ENCODE results near the gene SLC4A1AP.

SLC4A1AP gene

DNA sequence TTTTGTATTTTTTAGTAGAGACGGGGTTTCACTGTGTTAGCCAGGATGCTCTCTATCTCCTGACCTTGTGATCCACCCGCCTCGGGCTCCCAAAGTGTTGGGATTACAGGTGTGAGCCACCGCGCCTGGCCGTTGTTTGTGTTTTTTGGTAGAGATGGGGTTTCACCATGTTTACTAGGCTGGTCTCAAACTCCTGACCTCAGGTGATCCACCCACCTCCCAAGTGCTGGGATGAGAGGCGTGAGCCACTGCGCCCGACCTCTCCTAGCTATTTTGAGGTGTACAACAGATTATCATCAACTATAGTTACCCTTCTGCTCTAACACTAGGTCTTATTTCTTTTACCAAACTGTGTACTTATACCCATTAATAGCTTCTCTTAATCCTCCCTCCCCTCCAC is 78.9 kb downstream of the SLC4A1AP start:
- TF ChIP-seq, protein P1, sequence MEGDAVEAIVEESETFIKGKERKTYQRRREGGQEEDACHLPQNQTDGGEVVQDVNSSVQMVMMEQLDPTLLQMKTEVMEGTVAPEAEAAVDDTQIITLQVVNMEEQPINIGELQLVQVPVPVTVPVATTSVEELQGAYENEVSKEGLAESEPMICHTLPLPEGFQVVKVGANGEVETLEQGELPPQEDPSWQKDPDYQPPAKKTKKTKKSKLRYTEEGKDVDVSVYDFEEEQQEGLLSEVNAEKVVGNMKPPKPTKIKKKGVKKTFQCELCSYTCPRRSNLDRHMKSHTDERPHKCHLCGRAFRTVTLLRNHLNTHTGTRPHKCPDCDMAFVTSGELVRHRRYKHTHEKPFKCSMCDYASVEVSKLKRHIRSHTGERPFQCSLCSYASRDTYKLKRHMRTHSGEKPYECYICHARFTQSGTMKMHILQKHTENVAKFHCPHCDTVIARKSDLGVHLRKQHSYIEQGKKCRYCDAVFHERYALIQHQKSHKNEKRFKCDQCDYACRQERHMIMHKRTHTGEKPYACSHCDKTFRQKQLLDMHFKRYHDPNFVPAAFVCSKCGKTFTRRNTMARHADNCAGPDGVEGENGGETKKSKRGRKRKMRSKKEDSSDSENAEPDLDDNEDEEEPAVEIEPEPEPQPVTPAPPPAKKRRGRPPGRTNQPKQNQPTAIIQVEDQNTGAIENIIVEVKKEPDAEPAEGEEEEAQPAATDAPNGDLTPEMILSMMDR (conservative IDR thresholded peaks at IDR 0.05; ENCODE audit: low read depth, low read length): no peak
- no peak overlapping the region for H3K4me3 ChIP-seq (ENCODE audit: low read depth, low read length)
- DNase-seq (ENCODE audit: low read depth): no peak

Measured in choroid plexus epithelial cell (primary cell).